Left forelimb (tissue), 1 donor: ENCODE measurements around the gene RYK.
"Not testable (repeated sequence)": the region's sequence is repeated elsewhere in the genome, so short reads cannot be mapped to it uniquely, and the experiment has no call there.

Source experiments
- DNase-seq: peaks from one replicate; pipeline ENCODE4 v3.0.0-alpha.2; 2018; ENCODE audit warnings: low spot score

RYK gene

GRCh38 chr3:134255404-134255803 lies 4.7 kb upstream of the RYK start:
- no peak for DNase-seq

- DNase-seq, result no peak
Observed at GRCh38 chr3:134253475-134254226, 3.0 kb upstream of the RYK start.

GRCh38 chr3:134252766-134253165 lies 2.1 kb upstream of the RYK start:
- no peak for DNase-seq

- no peak for DNase-seq
Observed at GRCh38 chr3:134251731-134252391, 1.2 kb upstream of the RYK start.

GRCh38 chr3:134249935-134250716 lies 533 bp downstream of the RYK start:
- peak; percentile 81 for DNase-seq

- no peak for DNase-seq
Observed at GRCh38 chr3:134249296-134249841, 1.3 kb downstream of the RYK start.

GRCh38 chr3:134244921-134245320 lies 5.7 kb downstream of the RYK start:
- no peak for DNase-seq

- DNase-seq, result no peak
Observed at GRCh38 chr3:134242649-134243617, 7.7 kb downstream of the RYK start.

- no peak for DNase-seq
Observed at GRCh38 chr3:134239538-134239937, 11.1 kb downstream of the RYK start.

- DNase-seq, result no peak
Observed at GRCh38 chr3:134237454-134238145, 13.1 kb downstream of the RYK start.

GRCh38 chr3:134236505-134237170 lies 14.0 kb downstream of the RYK start:
- DNase-seq, result no peak

- DNase-seq, result no peak
Observed at GRCh38 chr3:134235577-134236076, 15.0 kb downstream of the RYK start.

GRCh38 chr3:134232951-134233350 lies 17.7 kb downstream of the RYK start:
- DNase-seq, result no peak

GRCh38 chr3:134232151-134232550 lies 18.5 kb downstream of the RYK start:
- no peak for DNase-seq

GRCh38 chr3:134231131-134231530 lies 19.5 kb downstream of the RYK start:
- no peak for DNase-seq

GRCh38 chr3:134229038-134229437 lies 21.6 kb downstream of the RYK start:
- no peak for DNase-seq

GRCh38 chr3:134228479-134228878 lies 22.2 kb downstream of the RYK start:
- DNase-seq, result no peak

- DNase-seq, result no peak
Observed at GRCh38 chr3:134228035-134228434, 22.6 kb downstream of the RYK start.

GRCh38 chr3:134224796-134225156 lies 25.9 kb downstream of the RYK start:
- not testable (repeated sequence) for DNase-seq

- no peak for DNase-seq
Observed at GRCh38 chr3:134222835-134223234, 27.8 kb downstream of the RYK start.
